Activated CD4-positive, alpha-beta T cell treated with anti-CD3 and anti-CD28 coated beads, Interleukin-10, Interleukin-2, amounts not matched to agents 100 ng/mL and 50 ng/mL, durations not matched to agents 16 hours and 8 hours (primary cell): ENCODE data around the gene NOX5.

Experiments used
- DNase-seq: peaks from one replicate; pipeline ENCODE4 v3.0.0-alpha.2; 2020

The NOX5 gene

DNA sequence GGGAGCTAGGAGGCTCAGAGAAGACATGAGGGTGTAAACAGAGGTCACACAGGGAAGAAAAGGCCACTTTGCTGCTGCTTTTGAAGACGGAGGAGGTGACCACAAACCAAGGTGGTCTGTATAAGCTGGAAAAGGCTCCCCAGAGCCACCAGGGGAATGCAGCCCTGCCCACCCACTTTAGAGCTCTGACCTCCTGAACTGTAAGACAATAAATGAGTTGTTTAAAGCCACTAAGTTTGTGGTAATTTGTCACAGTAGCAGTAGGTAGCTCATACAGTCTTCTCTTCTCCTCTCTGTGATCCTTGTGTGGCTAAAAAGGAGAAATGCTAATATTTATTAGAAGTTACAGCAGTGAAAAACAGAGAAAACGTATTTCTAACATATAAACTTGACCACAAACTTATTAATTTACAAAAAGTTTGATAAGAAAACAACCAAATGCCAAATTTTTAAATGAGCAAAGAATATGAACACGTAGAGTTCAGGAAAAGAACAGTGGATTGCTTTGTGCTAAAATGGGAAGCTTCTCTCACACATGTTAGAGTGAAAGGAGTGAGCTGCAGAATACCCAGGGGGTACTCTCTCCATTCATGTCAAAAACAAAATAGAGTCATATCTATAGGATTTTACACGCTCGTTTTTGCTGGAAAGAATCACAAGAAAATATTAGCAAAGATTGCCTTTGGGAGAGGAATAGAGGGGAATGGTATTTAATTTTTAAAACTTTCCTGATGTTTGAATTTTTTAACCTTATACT is 71.0 kb downstream of the NOX5 start:
- no peak for DNase-seq

- no peak for DNase-seq
Measured at GRCh38 chr15:69086427-69087204, 72.1 kb downstream of the NOX5 start.

GRCh38 chr15:69087366-69087976 is 73.0 kb downstream of the NOX5 start:
- no peak for DNase-seq

DNA sequence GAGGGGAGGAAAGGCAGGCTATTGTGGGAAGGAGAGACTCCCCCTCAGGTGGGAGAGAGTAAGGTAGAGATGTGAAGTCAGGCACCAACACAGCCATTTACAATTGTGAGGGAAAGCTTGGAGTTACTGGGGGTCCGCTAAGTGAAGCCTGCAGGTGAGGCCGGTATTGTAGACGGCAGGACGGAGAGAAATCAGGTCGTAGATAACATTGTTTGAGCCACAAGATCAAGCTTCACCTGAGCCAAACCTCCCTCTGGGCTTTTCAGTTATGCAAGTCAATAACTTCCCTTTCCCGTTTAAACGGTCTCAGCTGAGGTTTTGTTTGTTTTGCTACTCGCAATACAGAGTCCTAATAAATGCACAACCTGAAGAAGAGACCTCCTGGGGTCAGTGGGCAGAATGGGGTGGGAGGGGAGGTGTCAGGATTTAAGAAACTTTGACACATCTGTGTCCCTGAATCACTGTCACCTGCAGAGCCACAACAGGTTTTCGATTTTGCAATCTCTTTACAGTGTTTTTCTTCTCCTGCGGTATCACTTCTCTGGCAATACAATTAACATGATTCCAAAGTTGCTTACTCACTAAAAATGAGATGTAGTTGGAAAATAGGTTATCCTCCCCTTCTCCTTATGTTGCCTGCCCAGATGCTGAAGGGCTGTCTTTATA is 73.9 kb downstream of the NOX5 start:
- no peak for DNase-seq

- no peak for DNase-seq
Measured at GRCh38 chr15:69089258-69089657, 74.8 kb downstream of the NOX5 start.

DNA sequence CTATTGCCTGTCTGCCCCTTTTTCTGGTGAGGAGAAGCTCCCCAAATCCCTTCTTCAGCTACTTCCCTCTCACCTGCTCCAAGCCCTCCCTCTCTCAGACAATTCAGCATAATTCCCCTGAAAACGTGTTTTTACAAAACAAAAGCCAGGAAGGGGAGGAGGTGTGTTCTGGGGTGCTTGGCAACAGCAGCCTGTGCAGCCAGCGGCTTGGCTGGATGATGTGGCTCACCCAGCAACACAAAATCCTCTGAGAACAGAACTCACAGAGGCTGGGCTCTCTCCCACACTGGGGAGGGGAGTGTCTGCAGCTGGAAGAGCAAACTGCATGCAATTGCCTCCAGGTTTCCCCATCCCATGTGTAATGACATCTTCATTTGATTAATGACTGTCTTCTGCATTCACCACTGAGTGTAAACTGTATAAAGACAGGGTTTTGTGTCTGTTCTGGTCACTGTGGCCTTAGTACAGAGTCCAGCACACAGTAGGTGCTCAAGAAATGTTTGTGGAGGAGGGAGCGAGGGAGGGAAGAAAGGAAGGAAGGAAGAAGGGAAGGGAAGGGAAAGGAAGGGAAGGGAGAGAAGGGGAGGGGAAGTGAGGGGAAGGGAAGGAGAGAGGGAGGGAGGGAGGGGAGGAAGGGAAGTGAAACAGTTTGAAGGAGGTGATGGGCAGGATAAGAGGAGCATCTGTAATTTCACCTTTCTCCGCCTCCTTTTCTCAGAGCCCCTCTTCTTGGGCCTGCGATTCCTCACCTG is 75.9 kb downstream of the NOX5 start:
- DNase-seq: no peak

DNA sequence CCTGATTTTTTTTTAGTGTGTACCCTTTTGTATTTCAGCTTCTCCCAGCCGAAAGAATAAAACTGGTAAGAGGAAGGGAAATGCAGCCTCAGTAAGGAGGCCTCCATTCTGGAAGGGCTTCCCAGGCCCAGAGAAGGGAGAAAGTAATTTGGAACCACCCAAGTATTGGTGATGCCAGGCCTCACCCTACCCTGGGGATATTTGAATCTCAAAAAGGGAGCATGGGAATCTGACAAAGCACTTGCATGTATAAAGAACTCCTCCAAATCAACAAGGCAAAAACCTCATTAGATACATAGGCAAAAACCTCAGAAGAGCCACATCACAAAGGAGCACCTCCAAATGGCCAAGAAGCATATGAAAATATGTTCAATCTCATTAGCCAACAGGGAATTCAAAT is 77.2 kb downstream of the NOX5 start:
- no peak for DNase-seq

DNA sequence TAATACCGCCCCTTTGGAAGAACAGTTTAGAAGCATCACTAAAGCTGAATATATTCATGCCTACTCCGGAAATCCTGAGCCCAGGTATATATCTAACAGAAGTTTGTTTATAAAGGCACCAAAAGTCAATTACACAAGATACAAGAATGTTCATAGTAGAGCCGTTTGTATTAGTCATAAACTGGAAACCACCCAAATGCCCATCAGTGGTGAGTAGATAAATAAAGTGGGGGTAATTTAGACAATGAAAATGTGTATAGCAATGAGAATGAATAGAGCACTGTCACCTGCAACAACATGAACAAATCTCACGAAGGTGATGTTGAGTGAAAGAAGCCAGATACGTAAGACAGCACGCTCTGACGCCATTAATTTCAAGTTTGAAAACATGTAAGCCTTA is 77.7 kb downstream of the NOX5 start:
- no peak for DNase-seq

DNA sequence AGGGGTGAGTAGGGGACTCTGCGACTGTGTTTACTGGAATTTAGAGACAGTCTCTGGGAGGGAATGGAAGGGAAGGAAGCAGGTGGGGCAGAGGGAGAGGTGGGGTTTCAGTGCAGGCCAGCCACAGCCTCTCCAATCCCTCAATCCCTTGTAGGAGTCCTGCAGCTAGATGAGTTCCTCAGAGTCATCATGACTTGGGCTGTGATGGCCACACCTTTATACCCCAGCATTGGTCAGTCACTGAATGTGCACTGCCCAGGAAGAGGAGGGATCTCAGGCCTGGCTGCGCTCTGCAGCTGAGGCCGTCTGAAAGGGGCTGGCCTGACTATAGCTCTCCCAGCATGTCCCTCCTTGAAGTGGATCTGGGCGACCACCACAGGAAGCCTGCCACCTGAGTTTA is 78.6 kb downstream of the NOX5 start:
- DNase-seq: no peak

DNA sequence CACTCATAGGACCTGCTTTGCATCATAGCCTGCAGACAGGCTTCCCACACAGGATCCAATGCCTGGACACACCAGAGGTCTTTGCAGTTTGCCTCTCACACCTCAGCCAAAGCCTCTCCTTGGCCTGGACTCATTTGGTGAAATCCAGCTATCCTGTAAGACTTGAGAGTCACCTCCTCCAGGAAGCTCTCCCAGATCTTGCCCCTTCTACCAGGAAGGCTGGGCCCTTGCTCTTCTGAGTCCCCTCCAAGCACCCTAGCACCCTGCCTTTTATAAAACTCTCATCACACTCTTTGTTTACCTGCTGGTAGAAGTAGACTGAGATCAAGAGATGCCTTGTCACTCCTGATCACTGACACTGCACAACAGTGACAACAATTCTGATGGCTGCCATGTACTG is 79.1 kb downstream of the NOX5 start:
- no peak for DNase-seq

GRCh38 chr15:69094124-69094921 is 79.8 kb downstream of the NOX5 start:
- no peak for DNase-seq

DNA sequence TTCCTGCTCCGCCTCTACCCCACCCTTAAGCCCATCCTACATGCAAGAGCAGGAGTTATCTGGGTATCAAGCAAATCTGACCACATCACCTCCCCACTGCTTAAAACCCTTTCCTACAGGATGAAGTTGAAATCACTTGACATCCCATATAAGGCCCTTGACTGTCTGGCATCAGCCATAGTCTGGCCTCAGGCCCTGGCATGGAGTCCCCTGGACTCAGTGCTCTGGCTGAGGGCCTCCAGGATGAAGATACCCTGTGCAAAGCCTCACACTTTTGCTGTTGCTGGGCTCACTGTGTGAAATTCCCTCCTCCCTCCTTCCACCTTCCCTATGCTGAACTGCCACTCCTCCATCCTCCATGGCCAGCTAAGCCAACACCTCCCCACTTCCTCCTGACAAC is 80.8 kb downstream of the NOX5 start:
- no peak for DNase-seq

GRCh38 chr15:69096196-69096595 is 81.7 kb downstream of the NOX5 start:
- no peak for DNase-seq

- DNase-seq: no peak
Measured at GRCh38 chr15:69096626-69097025, 82.1 kb downstream of the NOX5 start.

- no peak for DNase-seq
Measured at GRCh38 chr15:69098771-69099170, 84.3 kb downstream of the NOX5 start.

DNA sequence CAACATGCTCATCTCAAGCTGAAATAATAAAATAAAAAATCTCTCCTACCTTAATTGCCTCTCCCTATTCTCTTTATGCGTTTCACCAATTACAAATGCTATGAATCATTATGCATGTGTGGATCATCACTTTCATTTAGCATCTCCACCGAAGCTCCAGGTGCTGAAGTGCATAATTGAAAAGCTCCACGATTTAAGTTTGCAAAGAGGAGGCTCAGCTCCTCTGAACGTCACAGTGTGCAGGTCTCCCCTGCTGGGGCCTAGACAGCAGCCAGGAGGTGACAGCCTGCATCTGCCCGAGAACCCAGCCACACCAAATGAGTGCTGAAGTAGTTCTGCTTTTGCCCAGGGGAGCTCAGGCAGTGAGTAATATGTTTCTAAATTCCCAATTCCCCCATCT is 85.4 kb downstream of the NOX5 start:
- DNase-seq: no peak

DNA sequence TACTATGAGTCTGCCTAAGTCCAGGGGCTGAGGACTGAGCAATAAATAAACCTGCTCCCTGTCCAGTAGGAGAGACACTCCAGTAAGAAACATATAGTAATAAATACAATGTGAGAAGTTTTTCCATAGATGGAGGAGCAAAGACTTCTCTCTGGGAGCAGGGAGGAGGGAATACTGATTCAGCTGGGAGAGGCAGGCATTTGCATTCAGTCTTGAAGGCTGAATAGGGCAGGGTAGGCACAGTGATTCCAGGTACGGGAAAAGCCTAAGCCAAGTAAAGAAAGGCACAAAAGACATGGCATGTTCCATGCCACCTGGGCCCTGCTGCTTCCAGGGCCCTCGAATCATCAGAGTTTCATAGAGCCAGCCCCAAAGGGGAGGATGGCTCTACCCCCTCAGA is 86.3 kb downstream of the NOX5 start:
- DNase-seq: no peak

DNA sequence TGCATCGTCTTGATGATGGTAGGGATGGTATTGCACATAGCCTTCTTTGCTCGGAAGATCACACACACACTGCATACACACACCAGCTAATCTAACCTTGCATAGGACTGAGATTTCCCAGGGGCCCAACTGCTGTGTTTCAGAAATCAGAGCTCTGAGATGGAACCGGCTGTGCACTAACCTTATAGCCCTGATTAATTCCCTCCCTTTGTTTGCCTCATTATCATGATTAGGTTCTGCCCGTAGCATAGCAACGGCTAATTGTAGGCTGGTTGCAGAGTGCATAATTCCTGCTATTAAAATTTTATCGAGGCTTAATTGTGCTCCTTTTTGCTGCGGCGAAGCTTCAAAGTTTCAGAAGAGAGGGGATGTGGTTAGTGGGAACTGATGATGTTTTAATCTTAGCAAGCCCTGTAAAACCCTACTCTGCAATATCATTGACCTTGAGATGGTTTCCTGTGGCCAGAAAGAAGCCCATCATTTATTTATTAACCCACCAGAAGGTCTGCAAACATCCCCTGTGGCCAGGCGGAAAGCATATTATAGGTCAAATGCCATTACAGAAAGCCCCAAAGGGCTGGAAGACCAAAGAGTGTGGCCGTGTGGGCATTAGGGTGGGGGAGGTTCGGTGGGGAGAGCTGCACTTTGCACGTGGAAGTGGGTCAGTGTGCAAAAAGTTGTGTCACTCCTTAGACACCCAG is 89.7 kb downstream of the NOX5 start:
- DNase-seq: peak; percentile 34

- no peak for DNase-seq
Measured at GRCh38 chr15:69105451-69105985, 91.0 kb downstream of the NOX5 start.

GRCh38 chr15:69107025-69107620 is 92.6 kb downstream of the NOX5 start:
- DNase-seq: peak; percentile 58
